Breast epithelium (tissue), 3 donors: ENCODE data around the gene TBC1D10B.

Source experiments
- CTCF ChIP-seq, 3 donors: fragments of 450-650 bp; IDR thresholded peaks; one replicate each; pipeline ENCODE4 v1.5.1; 2016 to 2017; ENCODE audit warnings: antibody characterized with exemption in 3 of 3, mild to moderate bottlenecking in 3 of 3, moderate library complexity in 3 of 3
- POLR2AphosphoS5 ChIP-seq, 3 donors: sonication (generic); formaldehyde crosslinking; IDR thresholded peaks; one replicate each; pipeline ENCODE4 v1.6.1; 2017; ENCODE audit warnings: antibody characterized with exemption in 3 of 3

DNA sequence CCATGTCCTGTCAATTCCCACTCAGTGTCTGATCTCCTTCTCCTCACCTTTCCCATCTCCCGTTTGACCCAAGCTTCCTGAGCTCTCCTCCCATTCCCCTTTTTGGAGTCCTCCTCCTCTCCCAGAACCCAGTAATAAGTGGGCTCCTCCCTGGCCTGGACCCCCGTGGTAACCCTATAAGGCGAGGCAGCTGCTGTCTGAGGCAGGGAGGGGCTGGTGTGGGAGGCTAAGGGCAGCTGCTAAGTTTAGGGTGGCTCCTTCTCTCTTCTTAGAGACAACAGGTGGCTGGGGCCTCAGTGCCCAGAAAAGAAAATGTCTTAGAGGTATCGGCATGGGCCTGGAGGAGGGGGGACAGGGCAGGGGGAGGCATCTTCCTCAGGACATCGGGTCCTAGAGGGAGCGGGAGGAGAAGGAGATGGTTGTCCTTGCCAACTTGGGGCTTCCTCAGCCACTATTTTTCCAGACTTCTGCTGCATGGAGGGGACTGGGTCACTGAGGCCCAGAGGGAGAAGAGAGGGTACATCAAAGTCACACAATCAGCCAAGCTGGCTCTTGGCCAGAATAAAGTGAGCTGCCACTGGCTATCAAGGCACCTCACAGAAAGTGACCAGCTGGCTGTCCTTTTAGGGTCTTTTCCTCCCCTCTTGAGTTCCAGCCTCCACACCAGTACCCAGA, 1.9 kb upstream of the TBC1D10B start:
- TF ChIP-seq POLR2AphosphoS5 (IDR thresholded peaks at IDR 0.05) (no peak), CTCF (IDR thresholded peaks at IDR 0.05) (no peak)
